RCC 7860 (cell line): ENCODE measurements around the gene BET1.
A peak's percentile ranks its signal among the peaks of the same experiment; 100 is the strongest.

Experiments used
- DNase-seq: peaks from one replicate; pipeline ENCODE4 v3.0.0-alpha.2; 2015; ENCODE audit warnings: low spot score
- FAIRE-seq: peaks from 2 replicates; lab custom pipeline; 2012; peaks lifted over from hg19 to GRCh38; lab: Jason Lieb, UNC

The BET1 gene

GRCh38 chr7:94015538-94015937 lies 11.4 kb upstream of the BET1 start:
- DNase-seq = no peak
- FAIRE-seq = no peak

GRCh38 chr7:94012746-94013145 lies 8.6 kb upstream of the BET1 start:
- FAIRE-seq = no peak
- no peak for DNase-seq

GRCh38 chr7:94011714-94012353 lies 7.7 kb upstream of the BET1 start:
- FAIRE-seq (no peak), DNase-seq (no peak)

DNA sequence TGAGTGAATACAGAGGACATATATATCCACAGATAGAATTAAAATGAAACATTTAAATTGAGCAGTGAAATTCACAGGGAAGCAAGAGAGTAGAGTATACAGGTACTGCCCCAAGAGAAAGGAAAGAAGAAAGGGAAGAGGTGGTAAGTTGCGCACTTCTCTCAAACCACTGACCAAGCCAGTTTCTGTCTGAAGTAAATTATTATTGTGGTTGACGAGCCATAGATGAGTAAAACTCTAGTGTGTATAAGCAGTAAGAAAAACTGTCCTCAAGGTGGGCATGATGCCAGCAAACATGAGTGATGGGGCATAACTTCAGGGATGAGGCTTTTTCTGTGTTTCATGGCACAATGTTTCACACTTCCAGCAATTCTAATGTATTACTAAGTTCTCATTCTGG lies 4.4 kb upstream of the BET1 start:
- DNase-seq (peak; percentile 96), FAIRE-seq (peak; percentile 100)

DNA sequence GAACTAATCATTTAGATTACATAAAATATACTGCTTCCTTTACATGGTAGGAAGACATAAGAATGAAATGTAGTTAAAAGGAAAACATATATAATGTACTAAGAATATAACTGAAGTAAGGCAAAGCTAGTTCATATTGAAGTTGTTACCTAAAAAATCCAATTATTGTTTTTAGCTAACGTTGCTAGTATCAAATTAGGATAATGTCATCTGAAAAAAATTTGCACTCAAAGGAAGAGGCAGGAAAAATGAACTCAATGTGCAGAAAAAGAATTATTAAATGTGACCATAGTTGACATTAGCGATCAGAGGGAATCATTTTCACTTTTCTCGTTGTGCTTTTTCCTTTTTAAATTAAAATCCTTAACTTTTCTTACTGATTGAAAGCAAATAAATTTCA lies 1.6 kb upstream of the BET1 start:
- FAIRE-seq (peak; percentile 52), DNase-seq (no peak)

GRCh38 chr7:94003446-94004023 lies 620 bp downstream of the BET1 start:
- DNase-seq (no peak), FAIRE-seq (no peak)

DNA sequence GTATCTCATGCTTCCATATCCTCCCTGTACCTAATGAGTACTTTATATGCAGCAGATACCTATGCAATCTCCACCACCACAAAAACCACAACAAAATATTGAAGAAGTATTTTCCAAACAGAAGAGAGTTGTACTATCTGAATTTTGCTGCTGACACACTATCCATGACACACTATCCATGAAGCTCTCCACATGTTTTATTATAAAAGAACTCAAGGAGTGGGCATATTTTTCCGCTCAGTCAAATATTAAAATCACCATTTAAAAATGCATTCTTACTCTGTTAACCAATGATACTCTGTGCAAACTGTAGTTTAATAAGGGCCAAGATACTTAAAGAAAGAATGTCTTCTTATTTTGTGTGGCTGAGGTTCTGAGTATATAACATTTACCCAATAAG lies 2.8 kb downstream of the BET1 start:
- FAIRE-seq = no peak
- no peak for DNase-seq

- no peak for FAIRE-seq
- no peak for DNase-seq
Measured at GRCh38 chr7:93997868-93998267, 6.3 kb downstream of the BET1 start.

DNA sequence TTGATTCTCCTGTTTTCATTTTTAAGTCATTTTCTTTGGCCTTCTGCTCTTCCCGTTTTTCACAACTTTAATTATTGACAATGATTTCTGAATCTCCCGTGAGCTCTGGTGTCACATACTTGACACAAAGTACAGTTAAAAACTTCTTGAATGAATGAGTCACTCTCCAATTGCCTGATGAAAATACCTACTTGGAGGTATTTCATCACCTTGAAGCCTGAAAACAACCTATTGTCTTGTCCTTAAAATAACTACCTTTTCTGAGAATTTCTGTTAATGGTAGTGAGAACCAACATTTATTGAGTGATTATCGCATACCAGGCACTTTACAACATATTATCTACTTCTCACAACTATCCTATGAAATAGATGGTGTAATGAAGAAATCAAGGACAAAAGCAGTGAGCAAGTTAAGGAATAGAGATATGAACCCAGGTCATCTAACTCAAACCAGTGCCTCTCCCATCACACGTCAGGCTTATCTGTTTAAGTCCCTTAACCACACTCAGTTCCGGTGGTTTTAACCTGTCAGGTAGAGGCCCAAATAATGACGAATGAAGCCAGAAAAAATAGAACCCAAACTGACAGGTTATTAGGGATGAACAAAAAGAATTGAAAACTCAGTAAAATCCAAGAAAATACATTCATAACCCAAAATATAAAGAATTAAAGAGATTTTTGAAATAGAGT lies 11.6 kb downstream of the BET1 start:
- no peak for DNase-seq
- FAIRE-seq = peak; percentile 84

DNA sequence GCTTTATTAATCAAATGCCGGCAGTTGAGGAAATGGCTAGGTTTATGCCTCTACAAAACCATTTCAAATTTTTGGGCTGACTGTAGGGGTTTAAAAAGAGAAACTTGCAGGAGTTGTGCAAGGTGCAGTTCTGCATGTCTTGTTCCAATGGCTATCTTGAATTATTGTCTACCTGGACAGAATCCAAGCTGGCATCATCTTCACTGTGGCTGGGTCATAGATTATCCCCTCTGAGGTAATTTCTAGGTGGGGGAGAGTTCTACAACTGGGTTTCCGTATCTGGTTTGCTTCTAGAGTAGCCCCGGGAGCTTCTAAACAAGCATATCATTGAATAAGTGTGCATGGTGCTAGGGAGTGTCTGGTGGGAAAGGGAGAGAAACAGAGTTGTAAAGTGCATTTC lies 16.9 kb downstream of the BET1 start:
- FAIRE-seq (no peak), DNase-seq (no peak)

DNA sequence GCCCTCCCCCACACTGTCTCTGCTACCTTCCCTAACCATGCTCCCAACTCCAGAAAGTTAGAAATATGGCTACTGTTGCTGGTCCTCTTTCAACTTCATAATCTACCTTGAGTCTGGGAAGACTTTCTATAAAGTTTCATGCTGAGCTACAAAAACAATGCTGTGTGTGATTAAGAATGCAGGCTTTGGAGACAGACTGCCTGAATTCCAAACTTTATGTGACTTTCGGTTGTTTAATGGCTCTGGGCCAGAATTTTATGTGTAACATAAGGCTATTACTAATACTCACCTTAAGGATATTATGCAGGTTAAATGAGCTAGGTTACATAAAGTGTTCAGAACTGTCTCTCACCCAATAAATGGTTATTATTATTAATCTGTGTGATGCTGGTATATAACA lies 19.1 kb downstream of the BET1 start:
- no peak for DNase-seq
- no peak for FAIRE-seq

GRCh38 chr7:93984024-93984423 lies 20.1 kb downstream of the BET1 start:
- FAIRE-seq (no peak), DNase-seq (no peak)

DNA sequence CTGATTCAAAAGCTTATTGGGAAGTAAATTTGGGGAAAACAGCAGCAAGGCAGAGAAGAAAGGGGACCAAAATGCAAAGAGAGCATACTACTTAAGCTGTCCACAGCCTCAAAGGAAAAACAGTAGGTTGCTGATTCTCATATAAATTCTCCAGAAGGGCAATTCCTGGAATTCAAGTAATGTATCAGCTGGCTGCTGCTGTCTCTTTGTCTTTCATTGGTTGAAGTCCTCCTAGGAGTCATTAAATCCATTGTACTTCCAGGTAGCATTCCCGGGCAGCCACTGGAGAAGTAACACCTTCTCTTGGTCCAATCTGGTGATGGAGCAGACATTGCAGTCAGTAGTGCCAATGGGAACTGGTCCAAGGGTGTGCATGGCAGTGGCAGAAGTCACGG lies 22.7 kb downstream of the BET1 start:
- FAIRE-seq (no peak), DNase-seq (no peak)

- FAIRE-seq (no peak), DNase-seq (no peak)
Measured at GRCh38 chr7:93980744-93981479, 23.2 kb downstream of the BET1 start.

- DNase-seq (no peak), FAIRE-seq (no peak)
Measured at GRCh38 chr7:93977211-93977950, 26.8 kb downstream of the BET1 start.

- FAIRE-seq (no peak), DNase-seq (no peak)
Measured at GRCh38 chr7:93973134-93973533, 31.0 kb downstream of the BET1 start.

DNA sequence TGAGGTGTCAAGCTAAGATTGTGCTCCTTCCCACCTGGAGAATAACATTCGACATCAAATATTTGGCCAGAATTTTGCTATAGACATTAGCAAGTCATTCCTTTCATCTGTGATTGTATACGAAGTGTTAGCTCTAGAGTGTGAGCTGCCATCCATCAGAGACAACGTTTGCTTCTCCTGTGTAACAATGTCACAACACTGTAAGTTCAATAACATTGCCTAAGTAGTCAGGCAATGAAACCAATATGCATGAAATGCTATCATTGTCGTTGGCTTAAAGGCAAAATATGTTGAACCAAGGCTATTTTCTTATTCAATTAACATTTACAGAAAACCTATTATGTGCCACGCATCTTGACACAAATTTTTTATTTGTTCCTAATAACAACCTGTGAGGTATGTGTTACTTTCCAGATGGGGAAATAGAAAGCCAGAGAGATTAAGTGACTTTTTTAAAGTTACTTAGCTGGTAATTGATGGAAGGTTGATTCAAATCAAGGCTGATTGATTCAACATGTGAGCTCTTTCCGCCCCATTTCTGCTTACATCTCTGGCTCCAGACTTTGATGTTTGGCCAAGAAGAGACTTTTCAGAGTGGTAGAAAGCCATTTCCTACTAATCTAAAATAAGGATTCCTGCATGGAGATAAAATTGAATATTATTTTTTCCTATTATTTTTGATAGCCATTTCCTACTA lies 32.0 kb downstream of the BET1 start:
- FAIRE-seq (no peak), DNase-seq (no peak)

- FAIRE-seq (no peak), DNase-seq (no peak)
Measured at GRCh38 chr7:93968911-93969620, 35.1 kb downstream of the BET1 start.

GRCh38 chr7:93964813-93965212 lies 39.3 kb downstream of the BET1 start:
- FAIRE-seq = no peak
- DNase-seq = no peak

GRCh38 chr7:93964262-93964661 lies 39.9 kb downstream of the BET1 start:
- no peak for FAIRE-seq
- DNase-seq = no peak
